AG04450 (cell line): Measurements from ENCODE around the gene ERC1. TPM values are rescaled to one million over a fixed set of nuclear protein-coding genes. Genes with fewer than 3 reads are reported as not detected.

ENCODE experiments used
- CTCF ChIA-PET: fragments of 300-600, 350-600 bp; formaldehyde crosslinking; extraction: SDS; loops from one replicate; lab custom pipeline; 2022; ENCODE audit warnings: antibody characterized with exemption, inconsistent platforms; lab: Charles Lee
- POLR2A ChIA-PET: fragments of 350-600 bp; formaldehyde crosslinking; extraction: SDS; loops from one replicate; lab custom pipeline; 2021; ENCODE audit warnings: antibody characterized with exemption, inconsistent platforms; lab: Yijun Ruan, JAX
- DNase-seq: peaks from one replicate; pipeline ENCODE4 v3.0.0-alpha.2; 2011; ENCODE audit warnings: low read depth, low spot score
- H3K27ac ChIP-seq: one replicate; pipeline ENCODE4 v1.5.1; 2012; ENCODE audit warnings: low read depth, low read length, control low read depth
- H3K27me3 ChIP-seq: one replicate; pipeline ENCODE4 v1.6.0; 2012; ENCODE audit warnings: low read length; ENCODE audit not compliant: control insufficient read depth, insufficient read depth
- H3K4me3 ChIP-seq: 2 replicates; pipeline ENCODE4 v1.5.1; 2011; ENCODE audit warnings: mild to moderate bottlenecking, low read depth, low read length, control low read depth
- H3K9me3 ChIP-seq: 2 replicates; pipeline ENCODE4 v1.5.1; 2012; ENCODE audit warnings: low read length; ENCODE audit not compliant: control insufficient read depth, insufficient read depth
- polyA plus RNA-seq: library from polyadenylated mRNA; depleted of rRNA; stranded (reverse); fragments of >200 nt; gene quantifications from 2 replicates; pipeline ENCODE4 v1.2.3, GENCODE V29; 2011
- TF ChIP-seq, protein P1 (sequence below): IDR thresholded peaks from 2 replicates; pipeline ENCODE4 v1.5.1; 2011; ENCODE audit warnings: low read depth, low read length, control low read depth, inconsistent platforms

The ERC1 gene
- polyA plus RNA-seq, 1 experiment: 28.6 TPM

DNA sequence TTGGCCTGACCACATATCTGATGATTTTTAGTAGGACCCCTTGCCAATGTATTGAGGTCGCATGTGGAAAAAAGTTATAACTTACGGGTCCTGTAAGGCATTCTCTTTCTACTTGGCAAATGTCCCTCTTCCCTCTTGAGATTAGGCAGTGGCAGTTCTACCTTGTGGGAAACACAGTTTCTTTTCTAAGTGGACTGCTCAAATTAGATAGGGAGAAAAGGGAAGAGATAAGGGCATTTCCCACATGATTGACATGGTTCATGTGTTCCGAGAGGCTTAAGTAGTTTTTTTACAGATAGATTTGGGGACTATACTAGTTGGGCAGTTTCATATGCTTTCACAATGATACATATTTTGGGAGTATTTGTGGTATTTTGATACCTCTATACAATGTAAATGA, 448.7 kb downstream of the ERC1 start:
- Histone ChIP-seq H3K27ac (no peak overlapping the region), H3K27me3 (no peaks in the 10 kb centered on the region), H3K9me3 (no peaks in the 10 kb centered on the region), H3K4me3 (no peak overlapping the region)
- no peak for DNase-seq
- CTCF ChIA-PET: no interaction called here
- POLR2A ChIA-PET: no interaction called here
- TF ChIP-seq, protein P1, sequence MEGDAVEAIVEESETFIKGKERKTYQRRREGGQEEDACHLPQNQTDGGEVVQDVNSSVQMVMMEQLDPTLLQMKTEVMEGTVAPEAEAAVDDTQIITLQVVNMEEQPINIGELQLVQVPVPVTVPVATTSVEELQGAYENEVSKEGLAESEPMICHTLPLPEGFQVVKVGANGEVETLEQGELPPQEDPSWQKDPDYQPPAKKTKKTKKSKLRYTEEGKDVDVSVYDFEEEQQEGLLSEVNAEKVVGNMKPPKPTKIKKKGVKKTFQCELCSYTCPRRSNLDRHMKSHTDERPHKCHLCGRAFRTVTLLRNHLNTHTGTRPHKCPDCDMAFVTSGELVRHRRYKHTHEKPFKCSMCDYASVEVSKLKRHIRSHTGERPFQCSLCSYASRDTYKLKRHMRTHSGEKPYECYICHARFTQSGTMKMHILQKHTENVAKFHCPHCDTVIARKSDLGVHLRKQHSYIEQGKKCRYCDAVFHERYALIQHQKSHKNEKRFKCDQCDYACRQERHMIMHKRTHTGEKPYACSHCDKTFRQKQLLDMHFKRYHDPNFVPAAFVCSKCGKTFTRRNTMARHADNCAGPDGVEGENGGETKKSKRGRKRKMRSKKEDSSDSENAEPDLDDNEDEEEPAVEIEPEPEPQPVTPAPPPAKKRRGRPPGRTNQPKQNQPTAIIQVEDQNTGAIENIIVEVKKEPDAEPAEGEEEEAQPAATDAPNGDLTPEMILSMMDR: no peak

DNA sequence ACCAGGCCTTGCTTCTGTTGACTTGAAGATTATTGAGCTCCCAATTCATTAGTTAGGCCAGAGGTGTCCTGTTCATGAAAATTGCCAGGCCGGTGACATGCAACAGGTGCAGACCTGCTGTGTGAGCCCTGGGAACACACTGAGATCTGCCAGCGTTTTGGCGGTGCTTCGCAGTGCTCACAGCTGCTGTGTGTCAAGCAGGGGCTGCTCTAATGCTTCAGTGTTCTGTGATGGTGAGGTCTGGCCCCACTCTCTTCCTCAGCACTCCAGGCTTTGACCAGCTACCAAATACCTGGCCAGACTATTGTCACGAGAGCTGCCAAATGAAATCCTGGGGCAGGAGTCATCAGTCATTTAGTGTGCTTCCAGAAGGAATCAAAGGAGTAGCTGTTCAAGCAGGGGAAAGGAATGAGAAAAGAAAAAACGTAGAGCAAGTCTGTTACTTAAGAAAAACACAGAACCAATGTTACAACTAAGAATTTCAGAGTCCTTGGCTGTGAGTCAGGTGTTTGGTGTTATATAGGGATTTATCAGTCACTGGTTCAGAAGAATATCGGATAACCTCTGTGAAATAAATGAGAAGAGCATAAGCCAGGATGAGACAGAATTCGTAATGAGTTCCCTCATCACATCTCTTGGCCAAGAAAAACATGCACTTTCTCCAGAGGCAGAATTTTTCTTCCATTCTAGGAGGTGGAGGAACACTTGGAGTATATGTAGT, 452.6 kb downstream of the ERC1 start:
- Histone ChIP-seq H3K27ac (peak overlapping the region; percentile 72), H3K9me3 (no peaks in the 10 kb centered on the region), H3K4me3 (peak overlapping the region; percentile 18; the same call in 1 of the 2 replicates), H3K27me3 (no peaks in the 10 kb centered on the region)
- DNase-seq: peak; percentile 69
- TF ChIP-seq, protein P1: no peak
- ChIA-PET CTCF (interaction anchor here (1.5 kb wide), 1 partner anchor 140 kb away, joined by 4 read pairs; no protein-coding TSS in a partner anchor), POLR2A (interaction anchor here (0.5 to 0.9 kb wide), 2 partner anchors 31 to 136 kb away, joined by 3 read pairs; no protein-coding TSS in a partner anchor)

DNA sequence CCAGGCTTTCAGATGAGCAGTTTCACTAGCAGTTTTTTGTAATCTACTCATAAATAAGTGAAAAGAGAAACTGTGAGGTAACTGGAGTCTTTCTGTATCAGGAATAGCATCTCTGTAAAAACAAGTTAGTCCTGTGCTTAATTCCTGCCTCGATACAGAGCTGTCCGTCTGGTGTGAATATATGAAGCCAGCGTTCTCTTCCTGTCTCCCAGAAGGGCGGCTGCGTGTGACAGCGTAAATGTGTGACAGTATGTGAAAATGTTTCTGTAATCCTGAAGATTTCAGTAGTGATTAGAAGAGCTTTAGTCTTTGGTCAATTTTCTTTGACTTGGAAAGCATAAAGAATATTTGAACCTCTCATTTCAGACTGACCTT, 453.1 kb downstream of the ERC1 start:
- no peak for DNase-seq
- TF ChIP-seq, protein P1: no peak
- ChIA-PET POLR2A (no interaction called here), CTCF (interaction anchor here (0.8 to 1.5 kb wide), 2 partner anchors 16 to 140 kb away, joined by 4 to 5 read pairs; no protein-coding TSS in a partner anchor)
- peak overlapping the region; percentile 67 for H3K27ac ChIP-seq
- no peaks in the 10 kb centered on the region for H3K9me3 ChIP-seq
- peak overlapping the region; percentile 21; the same call in 1 of the 2 replicates for H3K4me3 ChIP-seq
- H3K27me3 ChIP-seq: no peaks in the 10 kb centered on the region

DNA sequence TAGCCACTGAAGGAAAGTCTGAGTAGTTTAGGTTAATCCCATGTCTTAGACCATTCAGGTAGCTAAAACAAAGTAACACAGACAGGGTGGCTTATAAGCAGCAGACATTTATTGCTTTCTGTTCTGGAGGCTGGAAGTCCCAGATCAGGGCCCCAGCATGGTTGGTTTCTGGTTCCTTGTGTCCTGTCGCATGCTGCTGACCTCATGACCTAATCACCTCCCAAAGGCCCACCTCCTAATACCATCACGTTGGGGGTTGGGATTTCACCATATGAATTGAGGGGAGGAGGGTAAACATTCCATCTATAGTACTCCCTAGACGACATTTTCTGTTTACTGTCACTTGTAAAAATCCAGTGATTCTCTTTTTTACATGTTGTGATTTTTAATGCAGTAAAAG, 454.8 kb downstream of the ERC1 start:
- TF ChIP-seq, protein P1: no peak
- CTCF ChIA-PET: interaction anchor here (1.9 kb wide), 1 partner anchor 328 kb away, joined by 6 read pairs; no protein-coding TSS in a partner anchor
- no peak overlapping the region for H3K4me3 ChIP-seq
- H3K27me3 ChIP-seq: no peaks in the 10 kb centered on the region
- no peaks in the 10 kb centered on the region for H3K9me3 ChIP-seq
- no peak for DNase-seq
- POLR2A ChIA-PET: no interaction called here
- H3K27ac ChIP-seq: no peak overlapping the region

DNA sequence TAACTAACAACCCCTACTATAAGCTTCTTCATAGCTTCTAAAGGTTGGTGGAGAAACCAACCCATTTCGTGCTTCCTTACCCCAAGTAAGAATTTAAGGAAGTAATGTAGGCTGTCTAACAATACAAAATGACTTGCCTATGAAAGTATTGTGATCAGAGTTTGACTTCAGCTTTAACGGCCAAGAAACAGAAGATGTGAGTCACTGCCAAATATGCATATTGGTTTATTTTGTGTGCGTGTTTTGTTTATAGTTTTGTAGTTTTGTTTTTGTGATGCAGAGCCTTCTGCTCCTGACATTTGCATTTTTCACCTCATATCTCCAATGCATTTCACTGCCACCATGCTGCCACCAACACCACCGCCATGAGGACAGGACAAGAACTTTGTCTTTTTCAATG, 457.3 kb downstream of the ERC1 start:
- TF ChIP-seq, protein P1: no peak
- ChIA-PET POLR2A (no interaction called here), CTCF (no interaction called here)
- Histone ChIP-seq H3K27ac (no peak overlapping the region), H3K9me3 (no peaks in the 10 kb centered on the region), H3K4me3 (no peak overlapping the region), H3K27me3 (no peaks in the 10 kb centered on the region)
- DNase-seq: no peak
